Skeletal muscle tissue (tissue), 4 donors: Measurements from ENCODE around the gene CCDC63. TPM values are rescaled to one million over a fixed set of nuclear protein-coding genes. Genes with fewer than 3 reads are reported as not detected.

Experiments
- H3K27ac ChIP-seq: one replicate; pipeline ENCODE4 v1.7.0; 2013; ENCODE audit warnings: mild to moderate bottlenecking, low read depth, low read length, inconsistent platforms
- H3K27me3 ChIP-seq, 3 donors: one replicate each; pipeline ENCODE4 v1.7.0; 2013; ENCODE audit warnings: low read length in 3 of 3; ENCODE audit not compliant: control insufficient read depth in 3 of 3, insufficient read depth in 3 of 3
- H3K36me3 ChIP-seq, 3 donors: one replicate each; pipeline ENCODE4 v1.7.0; 2013; ENCODE audit warnings: low read length in 3 of 3; ENCODE audit not compliant: control insufficient read depth in 3 of 3, insufficient read depth in 3 of 3
- H3K4me1 ChIP-seq, 3 donors: one replicate each; pipeline ENCODE4 v1.7.0; 2013; ENCODE audit warnings: low read length in 3 of 3, mild to moderate bottlenecking in 3 of 3; ENCODE audit not compliant: control insufficient read depth in 3 of 3, insufficient read depth in 3 of 3
- H3K4me3 ChIP-seq, 3 donors: one replicate each; pipeline ENCODE4 v1.7.0; 2013; ENCODE audit warnings: low read length in 3 of 3
- H3K9ac ChIP-seq, 3 donors: one replicate each; pipeline ENCODE4 v1.7.0; 2013; ENCODE audit warnings: low read length in 3 of 3, mild to moderate bottlenecking in 3 of 3, moderate library complexity in 2 of 3, low read depth in 1 of 3
- H3K9me3 ChIP-seq, 3 donors: one replicate each; pipeline ENCODE4 v1.7.0; 2013; ENCODE audit warnings: low read length in 3 of 3; ENCODE audit not compliant: control insufficient read depth in 3 of 3
- total RNA-seq: library from RNA; depleted of rRNA; stranded (reverse); fragments of >200 nt; gene quantifications from one replicate; pipeline ENCODE4 v1.2.3, GENCODE V29; 2014
- donor health status: Osteomylitis.

The CCDC63 gene
- not detected for total RNA-seq

DNA sequence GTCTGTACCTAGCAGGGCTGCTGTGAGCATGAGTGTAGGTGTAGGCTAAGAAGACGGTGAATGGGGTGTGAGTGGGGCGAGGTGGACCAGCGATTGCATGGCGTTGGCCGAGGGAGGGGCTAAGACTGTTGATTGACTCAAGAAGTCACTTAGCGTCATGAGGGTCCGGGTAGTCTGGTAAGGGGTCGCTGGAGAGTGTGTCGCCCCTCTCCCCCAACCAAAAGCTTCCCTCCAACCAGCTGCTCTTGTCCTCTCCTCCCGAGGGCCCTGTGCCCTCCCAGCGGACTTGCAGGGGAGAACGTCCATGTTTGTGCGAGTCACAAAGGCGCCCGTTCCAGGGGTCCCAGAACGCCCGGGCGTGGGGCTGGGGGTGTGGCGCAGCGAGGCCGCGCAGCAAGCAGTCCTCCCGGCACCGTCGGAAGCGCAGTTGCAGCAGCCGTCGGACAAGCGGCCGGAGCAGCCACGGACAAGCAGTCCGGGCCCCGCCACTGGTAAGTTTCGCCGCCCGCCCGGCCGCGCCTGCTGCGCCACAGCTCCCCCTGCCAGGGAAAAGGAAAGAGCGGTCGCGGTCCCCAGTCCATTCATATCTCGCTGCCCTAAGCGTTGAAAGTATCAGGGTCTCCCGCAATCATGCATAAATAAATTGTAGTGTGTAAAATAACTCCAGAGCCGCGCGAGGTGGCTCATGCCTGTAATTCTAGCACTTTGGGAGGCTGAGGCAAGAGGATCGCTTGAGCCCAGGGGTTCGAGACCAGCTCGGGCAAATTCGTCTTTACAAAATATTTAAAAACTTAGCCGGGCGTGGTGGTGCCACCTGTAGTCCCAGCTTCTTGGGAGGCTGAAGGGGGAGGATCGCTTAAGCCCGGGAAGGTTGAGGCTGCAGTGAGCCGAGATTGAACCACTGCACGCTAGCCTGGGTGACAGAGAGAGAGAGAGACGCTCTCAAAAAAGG is at the start of gene CCDC63:
Gene CCDC63 (plus strand): TSS at position 373 of the 952 bp plus-strand sequence. CDS start 5,968 bp downstream, outside the sequence.
- no peaks in the 10 kb centered on the region for H3K36me3 ChIP-seq
- peak within 1 kb of the TSS in 2 of 3 donors; percentile 16 to 23 for H3K9ac ChIP-seq
- H3K27ac ChIP-seq: no peak within 1 kb of the TSS
- peaks cover 5 to 7% (median 6%) of the 10 kb centered on the region in 3 donors for H3K4me1 ChIP-seq
- peaks cover 0 to 23% (median 22%) of the 10 kb centered on the region in 3 donors for H3K27me3 ChIP-seq
- no peaks in the 10 kb centered on the region for H3K9me3 ChIP-seq
- H3K4me3 ChIP-seq: peak within 1 kb of the TSS in 1 of 3 donors; percentile 13

DNA sequence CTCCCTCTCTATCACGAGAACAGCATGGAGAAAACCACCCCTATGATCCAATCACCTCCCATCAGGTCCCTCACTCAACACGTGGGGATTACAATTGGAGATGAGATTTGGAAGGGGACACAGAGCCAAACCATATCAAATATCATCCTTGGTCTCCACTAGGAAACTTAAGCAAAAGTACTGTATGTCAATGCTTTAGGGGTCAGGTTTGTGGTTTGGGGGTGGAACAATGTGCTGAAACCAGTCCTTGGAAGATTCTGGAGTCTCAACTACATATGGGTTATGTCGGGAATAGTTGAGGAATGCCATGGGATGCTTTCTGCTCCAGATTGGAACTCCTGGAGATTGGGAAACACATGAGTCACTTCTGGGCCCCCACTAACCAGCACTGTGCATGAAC is 48.3 kb upstream of the CCDC63 start:
- no peak overlapping the region for H3K27ac ChIP-seq
- H3K27me3 ChIP-seq: no peaks in the 10 kb centered on the region
- H3K9ac ChIP-seq: no peak overlapping the region
- no peak overlapping the region for H3K4me3 ChIP-seq
- H3K4me1 ChIP-seq: peaks cover 0 to 4% (median 3%) of the 10 kb centered on the region in 3 donors
- no peaks in the 10 kb centered on the region for H3K36me3 ChIP-seq
- H3K9me3 ChIP-seq: peaks cover 0 to 2% (median 2%) of the 10 kb centered on the region in 3 donors

GRCh38 chr12:110802489-110802888 is 44.3 kb upstream of the CCDC63 start:
- Histone ChIP-seq H3K27me3 (no peaks in the 10 kb centered on the region), H3K36me3 (no peaks in the 10 kb centered on the region), H3K4me1 (no peaks in the 10 kb centered on the region), H3K9ac (no peak overlapping the region), H3K9me3 (peaks cover 0 to 9% (median 2%) of the 10 kb centered on the region in 3 donors), H3K27ac (no peak overlapping the region), H3K4me3 (no peak overlapping the region)

DNA sequence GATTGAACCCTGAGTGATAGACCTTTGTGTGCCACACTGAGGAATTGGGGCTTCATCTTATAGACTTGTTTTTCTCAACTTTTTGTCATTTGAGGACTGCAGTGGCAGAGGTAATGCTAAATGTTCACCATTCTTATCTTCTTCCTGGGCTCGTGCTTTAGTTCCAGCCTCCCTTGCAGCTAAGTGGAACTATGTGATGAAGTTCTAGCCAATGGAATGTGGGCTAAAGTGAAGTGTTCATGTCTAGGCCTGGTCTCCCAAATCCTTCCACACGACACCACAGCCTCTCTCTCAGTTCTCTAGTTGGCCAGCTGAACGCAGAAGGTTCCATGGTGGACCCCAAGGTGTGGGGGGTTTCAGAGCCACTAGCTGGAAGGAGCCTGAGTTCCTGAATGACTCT is 42.4 kb upstream of the CCDC63 start:
- Histone ChIP-seq H3K4me3 (no peak overlapping the region), H3K27ac (no peak overlapping the region), H3K9me3 (peaks cover 0 to 9% (median 2%) of the 10 kb centered on the region in 3 donors), H3K9ac (no peak overlapping the region), H3K36me3 (no peaks in the 10 kb centered on the region), H3K4me1 (no peaks in the 10 kb centered on the region), H3K27me3 (no peaks in the 10 kb centered on the region)

GRCh38 chr12:110807640-110808039 is 39.1 kb upstream of the CCDC63 start:
- Histone ChIP-seq H3K36me3 (no peaks in the 10 kb centered on the region), H3K9ac (no peak overlapping the region), H3K9me3 (peaks cover 0 to 7% (median 0%) of the 10 kb centered on the region in 3 donors), H3K4me1 (no peaks in the 10 kb centered on the region), H3K27me3 (no peaks in the 10 kb centered on the region), H3K27ac (no peak overlapping the region), H3K4me3 (no peak overlapping the region)

DNA sequence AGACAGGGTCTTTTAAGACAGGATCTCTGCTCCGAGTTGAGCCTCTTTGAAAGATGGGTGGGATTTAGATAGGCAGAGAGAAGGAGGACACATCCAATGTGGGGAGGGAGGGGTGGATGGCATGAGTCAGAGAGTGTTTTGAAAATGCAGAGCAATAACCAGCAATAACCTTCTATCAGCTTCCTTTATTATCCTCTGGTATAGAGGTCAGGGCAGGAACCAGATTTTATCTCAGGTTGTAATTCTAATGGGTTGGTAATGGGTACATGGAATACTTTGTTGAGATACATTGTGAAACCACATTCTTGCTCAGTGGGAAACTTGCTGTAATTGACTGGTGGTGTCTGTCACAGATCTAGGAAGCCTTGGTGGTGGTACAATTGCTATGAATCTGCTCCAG is 37.6 kb upstream of the CCDC63 start:
- Histone ChIP-seq H3K9me3 (peaks cover 0 to 4% (median 0%) of the 10 kb centered on the region in 3 donors), H3K27ac (no peak overlapping the region), H3K4me3 (no peak overlapping the region), H3K9ac (no peak overlapping the region), H3K27me3 (peaks cover 0 to 3% (median 0%) of the 10 kb centered on the region in 3 donors), H3K4me1 (no peaks in the 10 kb centered on the region), H3K36me3 (no peaks in the 10 kb centered on the region)

- no peak overlapping the region for H3K27ac ChIP-seq
- no peak overlapping the region for H3K4me3 ChIP-seq
- no peak overlapping the region for H3K9ac ChIP-seq
- H3K9me3 ChIP-seq: no peaks in the 10 kb centered on the region
- H3K36me3 ChIP-seq: no peaks in the 10 kb centered on the region
- H3K27me3 ChIP-seq: peaks cover 0 to 4% (median 3%) of the 10 kb centered on the region in 3 donors
- H3K4me1 ChIP-seq: no peaks in the 10 kb centered on the region
Observed at GRCh38 chr12:110811972-110812371, 34.8 kb upstream of the CCDC63 start.

DNA sequence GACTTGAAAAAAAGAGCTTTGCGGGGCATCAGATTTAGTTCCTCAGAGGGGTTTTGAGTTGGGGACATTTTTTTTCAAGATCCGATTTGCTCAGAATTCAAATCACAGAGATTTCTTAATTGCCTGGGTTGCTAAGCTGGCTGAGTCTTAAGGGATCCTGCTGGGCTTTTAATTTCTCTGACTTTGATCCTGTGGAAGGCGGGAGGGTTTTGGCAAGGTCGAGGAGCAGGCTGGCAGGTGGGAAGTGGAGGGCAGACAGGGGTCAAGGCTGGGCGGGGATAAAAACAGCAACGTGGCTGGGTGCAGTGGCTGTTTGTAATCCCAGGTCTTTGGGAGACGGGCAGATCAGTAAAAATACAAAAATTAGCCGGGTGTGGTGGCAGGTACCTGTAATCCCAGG is 33.5 kb upstream of the CCDC63 start:
- no peak overlapping the region for H3K27ac ChIP-seq
- H3K36me3 ChIP-seq: no peaks in the 10 kb centered on the region
- peaks cover 0 to 4% (median 3%) of the 10 kb centered on the region in 3 donors for H3K27me3 ChIP-seq
- no peak overlapping the region for H3K4me3 ChIP-seq
- no peaks in the 10 kb centered on the region for H3K9me3 ChIP-seq
- no peak overlapping the region for H3K9ac ChIP-seq
- H3K4me1 ChIP-seq: no peaks in the 10 kb centered on the region

DNA sequence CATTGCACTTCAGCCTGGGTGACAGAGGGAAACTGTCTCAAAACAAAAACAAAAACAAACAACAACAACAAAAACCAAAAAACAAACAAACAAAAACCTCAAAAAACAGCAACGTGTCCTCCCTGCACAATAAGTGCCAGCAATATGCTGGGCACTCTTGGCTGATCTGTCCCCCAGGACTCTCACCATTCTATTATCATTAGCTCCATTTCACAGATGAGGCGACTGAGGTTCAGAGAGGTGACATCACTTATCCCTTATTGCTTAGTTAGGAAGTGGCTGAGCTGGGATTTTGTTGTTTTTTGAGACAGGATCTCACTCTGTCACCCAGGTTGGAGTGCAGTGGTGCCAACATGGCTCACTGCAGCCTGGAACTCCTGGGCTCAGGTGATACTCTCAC is 33.0 kb upstream of the CCDC63 start:
- H3K4me1 ChIP-seq: no peaks in the 10 kb centered on the region
- peaks cover 0 to 4% (median 3%) of the 10 kb centered on the region in 3 donors for H3K27me3 ChIP-seq
- no peak overlapping the region for H3K27ac ChIP-seq
- no peaks in the 10 kb centered on the region for H3K9me3 ChIP-seq
- no peaks in the 10 kb centered on the region for H3K36me3 ChIP-seq
- H3K4me3 ChIP-seq: no peak overlapping the region
- no peak overlapping the region for H3K9ac ChIP-seq

DNA sequence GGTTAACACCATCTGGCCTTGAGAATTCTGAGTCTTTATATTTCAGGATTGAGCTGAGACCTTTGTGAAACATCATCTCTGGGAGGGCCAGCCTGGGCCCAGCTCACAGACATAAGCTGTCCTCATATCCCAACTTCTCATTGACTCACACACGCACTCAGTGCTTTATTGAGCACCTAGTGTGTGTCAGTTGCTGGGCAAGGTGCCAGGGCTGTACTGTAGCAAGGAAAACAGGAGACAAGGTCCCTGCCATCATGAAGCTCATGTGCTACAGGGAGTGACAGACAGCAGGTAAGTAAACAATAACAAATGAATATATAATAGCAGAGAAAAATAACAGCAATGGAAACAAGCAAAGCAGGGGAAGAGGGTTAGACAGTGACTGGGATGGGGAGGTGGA is 30.5 kb upstream of the CCDC63 start:
- Histone ChIP-seq H3K27me3 (peaks cover 0 to 4% (median 3%) of the 10 kb centered on the region in 3 donors), H3K27ac (no peak overlapping the region), H3K4me1 (no peaks in the 10 kb centered on the region), H3K36me3 (no peaks in the 10 kb centered on the region), H3K4me3 (no peak overlapping the region), H3K9ac (no peak overlapping the region), H3K9me3 (no peaks in the 10 kb centered on the region)
